TTC549 (cell line): ENCODE measurements around the gene AKAP12.

Source experiments
- FAIRE-seq: peaks from 2 replicates; lab custom pipeline; 2012; peaks lifted over from hg19 to GRCh38; lab: Jason Lieb, UNC

AKAP12 gene

GRCh38 chr6:151284012-151284411 is 44.2 kb downstream of the AKAP12 start:
- FAIRE-seq = no peak

DNA sequence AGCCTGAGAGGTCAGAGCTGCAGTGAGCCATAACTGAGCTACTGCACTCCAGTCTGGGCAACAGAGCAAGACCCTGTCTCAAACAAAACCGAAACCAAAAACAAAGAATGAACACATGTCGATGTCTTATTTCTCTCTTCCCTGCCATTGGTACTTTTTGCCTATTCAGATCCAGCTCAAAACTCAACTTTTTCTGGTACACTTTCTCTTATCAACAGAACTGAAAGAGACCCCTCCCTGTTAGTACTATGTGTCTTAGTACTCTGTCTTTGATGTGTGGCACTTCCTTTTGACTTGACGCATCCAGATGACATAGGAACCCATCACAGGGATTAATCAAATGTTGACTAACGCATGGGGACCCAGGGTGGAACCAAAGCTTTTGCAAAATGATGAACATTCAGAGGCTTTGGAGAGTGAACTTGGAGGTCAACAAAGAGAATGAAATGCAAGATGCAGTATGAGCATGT is 44.8 kb downstream of the AKAP12 start:
- no peak for FAIRE-seq

- no peak for FAIRE-seq
Observed at GRCh38 chr6:151285122-151285521, 45.4 kb downstream of the AKAP12 start.

DNA sequence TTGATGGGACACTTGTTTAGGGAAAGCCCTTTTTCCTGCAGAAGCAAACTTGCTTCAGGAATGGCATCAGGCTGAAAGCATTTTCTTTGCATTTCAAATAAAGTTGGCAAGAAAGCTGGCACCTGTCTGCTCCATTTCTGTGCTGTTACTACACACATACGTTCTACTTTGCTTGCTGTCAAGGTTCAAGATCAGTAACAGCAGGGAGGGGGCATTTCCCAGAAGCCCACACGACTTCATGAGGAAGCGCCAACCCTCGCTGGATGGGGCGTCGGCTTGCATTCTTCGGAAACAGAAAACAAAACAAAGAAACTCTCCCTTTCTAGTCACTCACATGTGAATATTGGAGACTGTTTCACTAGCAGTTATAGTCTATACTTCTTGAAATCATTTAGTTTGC is 46.4 kb downstream of the AKAP12 start:
- FAIRE-seq = no peak

- FAIRE-seq = no peak
Observed at GRCh38 chr6:151288712-151289398, 49.1 kb downstream of the AKAP12 start.

GRCh38 chr6:151289399-151290007 is 49.7 kb downstream of the AKAP12 start:
- FAIRE-seq = no peak

DNA sequence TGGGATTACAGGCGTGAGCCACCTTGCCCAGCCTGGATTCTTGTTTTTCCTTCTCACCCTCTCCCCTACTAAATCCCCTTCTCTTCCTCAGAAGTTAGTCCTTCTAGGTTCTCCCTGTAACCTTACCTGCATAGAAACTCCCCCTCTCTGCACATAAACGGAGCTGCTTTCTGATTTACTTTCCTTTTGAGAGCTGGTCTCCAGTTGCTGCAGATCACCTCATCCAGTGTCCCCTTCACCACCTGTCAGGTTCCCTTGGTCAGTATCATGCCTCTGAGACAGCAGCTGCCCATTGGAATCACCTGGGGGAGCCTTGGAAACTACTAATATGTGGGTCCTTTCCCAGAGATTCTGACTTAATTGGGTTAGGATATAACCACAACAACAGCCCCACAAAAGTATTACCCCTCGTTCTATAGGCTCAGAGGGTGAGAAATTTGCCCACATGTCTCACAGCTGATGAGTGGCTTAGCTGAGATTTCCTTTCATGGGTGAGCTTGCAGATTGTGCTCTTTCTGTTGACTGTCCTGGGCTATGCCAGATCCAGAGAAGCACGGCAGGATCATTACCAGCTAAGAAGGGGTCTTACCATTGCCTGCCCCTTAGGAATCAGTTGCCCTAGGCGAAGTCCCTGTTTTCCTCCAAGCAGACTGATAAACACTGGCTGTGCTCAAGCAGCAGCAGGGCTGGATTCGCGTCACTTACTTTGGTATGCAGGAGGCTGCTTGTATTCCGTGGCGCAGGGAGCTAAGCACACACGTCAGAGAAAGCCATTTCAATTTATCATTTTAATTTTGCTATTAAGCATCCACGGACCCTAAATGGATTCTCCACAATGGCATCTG is 51.3 kb downstream of the AKAP12 start:
- FAIRE-seq = no peak

DNA sequence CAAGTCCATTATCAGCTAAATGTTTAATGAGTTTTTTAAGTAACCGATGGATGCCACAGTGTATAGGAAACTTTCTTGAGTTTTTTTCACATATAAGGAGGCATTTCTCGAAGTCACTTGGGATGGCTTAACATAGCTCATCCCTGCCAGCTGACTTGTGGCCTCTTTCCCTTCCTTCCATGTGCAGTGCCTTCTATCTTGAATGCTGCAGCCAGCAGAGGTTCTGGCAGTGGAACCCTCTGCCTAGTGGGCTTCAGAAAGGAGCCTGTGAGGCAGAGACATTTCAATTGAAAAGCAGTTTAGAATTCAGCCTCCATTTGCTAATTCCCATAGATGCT is 51.9 kb downstream of the AKAP12 start:
- FAIRE-seq = no peak

DNA sequence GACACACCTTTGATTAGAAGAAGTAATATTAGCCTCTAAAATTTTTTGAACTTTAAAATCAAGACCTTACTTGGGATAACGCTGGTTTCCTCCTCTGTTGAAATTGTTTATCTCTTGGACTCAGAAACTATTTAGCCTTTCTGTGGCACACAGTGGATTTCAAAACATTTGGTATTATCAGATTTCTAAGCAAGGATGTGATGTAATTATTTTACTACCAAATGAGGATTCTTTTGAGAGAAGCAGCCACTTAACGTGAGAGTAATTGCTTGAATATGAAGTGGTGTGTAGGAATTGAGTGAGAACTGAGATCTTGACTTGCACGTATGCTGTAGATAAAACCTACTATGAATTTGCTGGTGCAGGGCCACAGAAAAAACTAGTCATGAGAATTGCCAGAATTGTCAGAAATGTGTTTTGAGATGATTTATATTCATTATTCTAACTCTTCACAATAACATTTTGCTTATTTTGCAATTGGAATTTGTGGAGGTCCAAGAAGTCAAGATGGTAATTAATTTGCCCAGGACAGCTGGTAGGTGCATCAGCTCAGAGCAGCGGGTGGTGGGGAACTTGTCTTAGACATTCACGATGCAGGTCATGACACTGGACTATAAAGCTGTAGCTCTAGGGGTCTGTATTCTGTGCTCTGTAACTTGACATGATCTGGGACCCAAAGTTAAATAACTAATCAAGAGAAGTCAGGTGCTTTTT is 53.4 kb downstream of the AKAP12 start:
- no peak for FAIRE-seq

- FAIRE-seq = no peak
Observed at GRCh38 chr6:151293688-151294016, 53.9 kb downstream of the AKAP12 start.

GRCh38 chr6:151294561-151295101 is 54.9 kb downstream of the AKAP12 start:
- no peak for FAIRE-seq

GRCh38 chr6:151297886-151298285 is 58.1 kb downstream of the AKAP12 start:
- no peak for FAIRE-seq

GRCh38 chr6:151299011-151299410 is 59.2 kb downstream of the AKAP12 start:
- FAIRE-seq = no peak

- no peak for FAIRE-seq
Observed at GRCh38 chr6:151300267-151300991, 60.7 kb downstream of the AKAP12 start.

GRCh38 chr6:151301547-151301946 is 61.8 kb downstream of the AKAP12 start:
- no peak for FAIRE-seq

- FAIRE-seq = no peak
Observed at GRCh38 chr6:151303231-151303630, 63.5 kb downstream of the AKAP12 start.

GRCh38 chr6:151306269-151306783 is 66.6 kb downstream of the AKAP12 start:
- FAIRE-seq = no peak

DNA sequence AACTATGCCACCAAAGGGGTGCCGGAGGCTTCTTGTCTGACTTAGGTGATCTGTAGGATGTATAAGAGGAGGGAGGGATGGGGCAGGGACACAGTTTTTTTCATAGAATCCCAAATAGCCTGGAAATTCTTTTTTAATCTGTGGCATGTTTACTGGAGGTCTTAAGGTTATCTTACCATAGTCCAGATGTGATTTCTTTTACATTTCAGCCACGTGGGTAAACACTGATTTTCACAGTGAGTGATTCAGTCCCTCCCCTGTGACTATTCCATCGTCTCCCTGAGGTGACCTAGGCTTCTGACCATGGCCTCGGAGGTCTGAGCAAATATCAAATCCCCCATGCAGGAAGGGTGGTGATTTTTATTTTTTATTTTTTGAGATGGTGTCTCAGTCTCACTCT is 67.7 kb downstream of the AKAP12 start:
- no peak for FAIRE-seq

DNA sequence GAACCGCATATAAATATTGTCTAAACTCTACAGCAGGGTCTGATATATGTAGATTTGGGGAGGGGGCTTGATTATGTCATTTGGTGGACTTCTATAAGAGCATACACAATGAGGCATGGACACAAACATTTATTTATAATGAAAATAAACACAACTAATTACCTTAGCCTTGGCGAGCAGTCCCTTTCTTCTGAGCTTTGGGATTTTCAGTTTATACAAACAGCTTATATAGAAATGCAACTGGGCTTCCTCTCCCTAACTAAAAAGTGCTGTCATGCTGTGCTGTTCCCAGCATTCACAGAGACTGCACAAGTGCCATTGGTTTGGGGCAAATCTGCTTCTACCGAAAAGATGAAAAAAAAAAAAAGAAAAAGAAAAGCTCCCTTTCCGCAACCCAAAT is 69.9 kb downstream of the AKAP12 start:
- no peak for FAIRE-seq

DNA sequence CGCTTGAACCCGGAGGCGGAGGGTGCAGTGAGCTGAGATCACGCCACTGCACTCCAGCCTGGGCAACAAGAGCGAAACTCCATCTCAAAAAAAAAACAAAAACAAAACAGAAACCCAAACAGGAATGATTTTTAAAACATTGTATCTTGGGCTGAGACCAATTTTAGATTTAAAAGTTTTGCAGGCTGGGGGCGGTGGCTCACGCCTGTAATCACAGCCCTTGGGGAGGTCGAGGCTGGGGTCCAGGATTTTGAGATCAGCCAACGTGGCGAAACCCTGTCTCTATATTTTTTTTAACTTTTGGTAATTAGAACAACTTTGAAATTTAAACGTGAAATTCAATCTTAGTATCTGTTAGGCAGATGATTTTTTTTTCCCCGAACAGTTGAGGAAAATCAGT is 70.5 kb downstream of the AKAP12 start:
- no peak for FAIRE-seq
